Panc1 (cell line): ENCODE measurements around the gene DOCK3. TPM values are rescaled to one million over a fixed set of nuclear protein-coding genes. Genes with fewer than 3 reads are reported as not detected.

ENCODE experiments used
- ATAC-seq: fragments of 200-7000 bp; cut with Tn5 transposase; 2 replicates; pipeline ENCODE4 v1.9.1; 2020; ENCODE audit warnings: mild to moderate bottlenecking, moderate library complexity
- BruUV-seq: library from RNA; stranded (reverse); fragments of 400-500 nt; replicated peaks from 2 replicates; lab custom pipeline; 2021; lab: Mats Ljungman, UMichigan
- CTCF ChIA-PET: fragments of 300-600 bp; sonication (Branson Sonifier 250); formaldehyde crosslinking; loops from one replicate; lab custom pipeline; 2022; ENCODE audit warnings: antibody characterized with exemption; lab: Charles Lee
- POLR2A ChIA-PET: fragments of 300-600 bp; sonication (Branson Sonifier 250); formaldehyde crosslinking; loops from one replicate; lab custom pipeline; 2022; ENCODE audit warnings: antibody characterized with exemption; lab: Charles Lee
- DNase-seq: peaks from one replicate; pipeline ENCODE4 v3.0.0-alpha.2; 2010; ENCODE audit warnings: low read depth, low spot score
- H3K27ac ChIP-seq: 2 replicates; pipeline ENCODE4 v1.5.1; 2011; ENCODE audit warnings: mild to moderate bottlenecking, low read length, inconsistent platforms
- H3K27me3 ChIP-seq: fragments of 200-500 bp; sonication (Bioruptor generic); 2 replicates; pipeline ENCODE4 v1.6.0; 2014; ENCODE audit warnings: low read length, inconsistent platforms; ENCODE audit not compliant: control insufficient read depth, insufficient read depth
- H3K36me3 ChIP-seq: fragments of 200-500 bp; sonication (Bioruptor generic); 2 replicates; pipeline ENCODE4 v1.5.1; 2014; ENCODE audit warnings: inconsistent platforms, mild to moderate bottlenecking, low read length, moderate library complexity; ENCODE audit not compliant: control insufficient read depth, insufficient read depth
- H3K4me1 ChIP-seq: 2 replicates; pipeline ENCODE4 v1.5.1; 2011; ENCODE audit warnings: inconsistent platforms, mild to moderate bottlenecking, low read length, moderate library complexity; ENCODE audit not compliant: control insufficient read depth, insufficient read depth
- H3K4me3 ChIP-seq, 2 experiments: 2 replicates each; pipeline ENCODE4 v1.5.1; 2011 to 2012; ENCODE audit warnings: low read depth in 2 of 2, low read length in 2 of 2, mild to moderate bottlenecking in 2 of 2, inconsistent platforms in 1 of 2, moderate library complexity in 1 of 2
- H3K9me3 ChIP-seq: fragments of 200-500 bp; sonication (Bioruptor generic); 2 replicates; pipeline ENCODE4 v1.5.1; 2014; ENCODE audit warnings: low read depth, mild to moderate bottlenecking, inconsistent platforms, low read length, moderate library complexity; ENCODE audit not compliant: control insufficient read depth, insufficient read depth
- POLR2AphosphoS5 ChIP-seq: IDR thresholded peaks from 2 replicates; pipeline ENCODE4 v1.6.1; 2012; ENCODE audit warnings: mild to moderate bottlenecking, low read depth, low read length, moderate library complexity
- SIN3A ChIP-seq: IDR thresholded peaks from 2 replicates; pipeline ENCODE4 v1.6.1; 2012; ENCODE audit warnings: low read depth, mild to moderate bottlenecking, low read length, moderate library complexity, borderline replicate concordance; ENCODE audit not compliant: insufficient read depth
- TCF7L2 ChIP-seq: IDR thresholded peaks from 2 replicates; pipeline ENCODE4 v1.6.1; 2011; ENCODE audit warnings: mild to moderate bottlenecking, low read depth, low read length, inconsistent platforms
- in situ Hi-C: cut with HindIII; loops from 2 replicates; pipeline ENCODE4 v1.10.0; 2016; ENCODE audit warnings: low sequenced_read_pairs, low pct_unique_long_range_greater_than_20kb
- intact Hi-C: fragments of 100-400 bp; cut with micrococcal nuclease; formaldehyde crosslinking; loops from one replicate; pipeline ENCODE4 v1.10.0; 2022; ENCODE audit not compliant: unreplicated experiment
- total RNA-seq: library from RNA; stranded (reverse); gene quantifications from one replicate; pipeline ENCODE4 v1.2.1, GENCODE V29; 2021; ENCODE audit not compliant: unreplicated experiment
- TF ChIP-seq, protein P1 (sequence below): fragments of 450-650 bp; IDR thresholded peaks from 2 replicates; pipeline ENCODE4 v1.5.1; 2017; ENCODE audit warnings: mild to moderate bottlenecking
- TF ChIP-seq, protein P2 (sequence below), 2 experiments: IDR thresholded peaks; 2 replicates each; pipeline ENCODE4 v1.6.1; 2011 to 2012; ENCODE audit warnings: low read depth in 2 of 2, control low read depth in 1 of 2, low read length in 1 of 2, mild to moderate bottlenecking in 1 of 2, moderate library complexity in 1 of 2; ENCODE audit not compliant: insufficient read depth in 1 of 2

DOCK3 gene
- total RNA-seq, 1 experiment from 2014 or later: 0.21 TPM

DNA sequence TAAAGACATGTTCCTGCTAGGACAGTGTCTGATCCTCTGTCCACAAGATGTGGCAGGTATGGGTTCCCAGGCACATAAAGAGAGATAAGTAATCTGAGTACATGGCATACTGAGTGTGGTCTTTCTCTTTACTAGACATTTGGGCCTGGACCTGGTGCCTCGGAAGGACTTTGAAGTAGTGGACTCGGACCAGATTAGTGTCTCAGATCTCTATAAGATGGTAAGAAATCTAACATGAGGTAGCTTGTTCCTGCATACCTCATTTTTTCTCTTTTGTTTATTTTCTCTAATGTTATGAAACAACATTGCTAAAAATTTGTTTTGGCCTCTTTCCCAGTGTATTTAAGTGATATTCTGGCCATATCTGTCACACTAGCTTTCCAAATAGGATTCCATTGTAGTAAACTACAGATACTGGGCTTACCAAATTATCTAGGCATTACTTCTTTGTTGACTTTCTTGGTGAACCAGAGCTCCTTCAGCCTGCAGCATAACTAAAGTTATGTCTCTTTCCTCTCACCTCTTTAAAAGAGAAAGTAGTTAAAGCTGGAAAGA is 400.6 kb downstream of the DOCK3 start:
- no peak overlapping the region for H3K27ac ChIP-seq
- intact Hi-C loops (no loop called here), in situ Hi-C loops (no loop called here)
- no peaks in the 10 kb centered on the region for H3K36me3 ChIP-seq
- H3K27me3 ChIP-seq: no peaks in the 10 kb centered on the region; the same call in 1 of the 2 replicates
- ChIA-PET CTCF (no interaction called here), POLR2A (no interaction called here)
- no TSS peak for BruUV-seq
- DNase-seq (no peak), ATAC-seq (no peak)
- TF ChIP-seq, protein P1, sequence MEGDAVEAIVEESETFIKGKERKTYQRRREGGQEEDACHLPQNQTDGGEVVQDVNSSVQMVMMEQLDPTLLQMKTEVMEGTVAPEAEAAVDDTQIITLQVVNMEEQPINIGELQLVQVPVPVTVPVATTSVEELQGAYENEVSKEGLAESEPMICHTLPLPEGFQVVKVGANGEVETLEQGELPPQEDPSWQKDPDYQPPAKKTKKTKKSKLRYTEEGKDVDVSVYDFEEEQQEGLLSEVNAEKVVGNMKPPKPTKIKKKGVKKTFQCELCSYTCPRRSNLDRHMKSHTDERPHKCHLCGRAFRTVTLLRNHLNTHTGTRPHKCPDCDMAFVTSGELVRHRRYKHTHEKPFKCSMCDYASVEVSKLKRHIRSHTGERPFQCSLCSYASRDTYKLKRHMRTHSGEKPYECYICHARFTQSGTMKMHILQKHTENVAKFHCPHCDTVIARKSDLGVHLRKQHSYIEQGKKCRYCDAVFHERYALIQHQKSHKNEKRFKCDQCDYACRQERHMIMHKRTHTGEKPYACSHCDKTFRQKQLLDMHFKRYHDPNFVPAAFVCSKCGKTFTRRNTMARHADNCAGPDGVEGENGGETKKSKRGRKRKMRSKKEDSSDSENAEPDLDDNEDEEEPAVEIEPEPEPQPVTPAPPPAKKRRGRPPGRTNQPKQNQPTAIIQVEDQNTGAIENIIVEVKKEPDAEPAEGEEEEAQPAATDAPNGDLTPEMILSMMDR: no peak
- no peak for TF ChIP-seq TCF7L2
- no peak for TF ChIP-seq POLR2AphosphoS5
- TF ChIP-seq SIN3A: no peak
- TF ChIP-seq, protein P2, sequence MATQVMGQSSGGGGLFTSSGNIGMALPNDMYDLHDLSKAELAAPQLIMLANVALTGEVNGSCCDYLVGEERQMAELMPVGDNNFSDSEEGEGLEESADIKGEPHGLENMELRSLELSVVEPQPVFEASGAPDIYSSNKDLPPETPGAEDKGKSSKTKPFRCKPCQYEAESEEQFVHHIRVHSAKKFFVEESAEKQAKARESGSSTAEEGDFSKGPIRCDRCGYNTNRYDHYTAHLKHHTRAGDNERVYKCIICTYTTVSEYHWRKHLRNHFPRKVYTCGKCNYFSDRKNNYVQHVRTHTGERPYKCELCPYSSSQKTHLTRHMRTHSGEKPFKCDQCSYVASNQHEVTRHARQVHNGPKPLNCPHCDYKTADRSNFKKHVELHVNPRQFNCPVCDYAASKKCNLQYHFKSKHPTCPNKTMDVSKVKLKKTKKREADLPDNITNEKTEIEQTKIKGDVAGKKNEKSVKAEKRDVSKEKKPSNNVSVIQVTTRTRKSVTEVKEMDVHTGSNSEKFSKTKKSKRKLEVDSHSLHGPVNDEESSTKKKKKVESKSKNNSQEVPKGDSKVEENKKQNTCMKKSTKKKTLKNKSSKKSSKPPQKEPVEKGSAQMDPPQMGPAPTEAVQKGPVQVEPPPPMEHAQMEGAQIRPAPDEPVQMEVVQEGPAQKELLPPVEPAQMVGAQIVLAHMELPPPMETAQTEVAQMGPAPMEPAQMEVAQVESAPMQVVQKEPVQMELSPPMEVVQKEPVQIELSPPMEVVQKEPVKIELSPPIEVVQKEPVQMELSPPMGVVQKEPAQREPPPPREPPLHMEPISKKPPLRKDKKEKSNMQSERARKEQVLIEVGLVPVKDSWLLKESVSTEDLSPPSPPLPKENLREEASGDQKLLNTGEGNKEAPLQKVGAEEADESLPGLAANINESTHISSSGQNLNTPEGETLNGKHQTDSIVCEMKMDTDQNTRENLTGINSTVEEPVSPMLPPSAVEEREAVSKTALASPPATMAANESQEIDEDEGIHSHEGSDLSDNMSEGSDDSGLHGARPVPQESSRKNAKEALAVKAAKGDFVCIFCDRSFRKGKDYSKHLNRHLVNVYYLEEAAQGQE (IDR thresholded peaks at IDR 0.05; ENCODE audit: insufficient read depth in 1 of 2, low read depth in 2 of 2, low read length in 1 of 2): no peak
- H3K9me3 ChIP-seq: no peaks in the 10 kb centered on the region
- H3K4me3 ChIP-seq: no peak overlapping the region
- no peaks in the 10 kb centered on the region for H3K4me1 ChIP-seq

DNA sequence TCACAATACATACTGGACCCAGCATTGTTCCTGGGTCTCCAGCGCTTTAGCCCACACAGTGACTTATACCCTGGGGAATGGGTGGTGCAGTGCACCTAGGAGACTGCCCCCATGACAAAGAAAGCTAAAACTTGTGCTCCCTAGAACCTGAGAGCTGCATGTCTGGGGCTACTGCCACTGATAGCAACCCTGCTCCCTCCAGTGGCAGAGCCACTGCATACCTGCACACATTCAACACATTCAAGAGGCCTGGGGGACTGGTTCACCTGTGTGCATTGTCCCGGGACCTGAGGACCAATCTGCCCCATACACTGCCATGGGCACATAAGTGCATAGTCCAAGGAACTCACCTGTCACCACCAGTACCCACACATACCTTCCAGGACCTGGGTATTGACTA is 407.6 kb downstream of the DOCK3 start:
- no peak overlapping the region for H3K27ac ChIP-seq
- DNase-seq (no peak), ATAC-seq (no peak)
- no peaks in the 10 kb centered on the region for H3K27me3 ChIP-seq
- intact Hi-C loops (no loop called here), in situ Hi-C loops (no loop called here)
- POLR2A ChIA-PET: no interaction called here
- no peak overlapping the region for H3K4me3 ChIP-seq
- no peaks in the 10 kb centered on the region for H3K36me3 ChIP-seq
- no peak for TF ChIP-seq SIN3A
- no peak for TF ChIP-seq POLR2AphosphoS5
- no peak for TF ChIP-seq TCF7L2
- TF ChIP-seq, protein P2 (IDR thresholded peaks at IDR 0.05; ENCODE audit: insufficient read depth in 1 of 2, low read depth in 2 of 2, low read length in 1 of 2): no peak
- CTCF ChIA-PET: no interaction called here
- BruUV-seq: no TSS peak
- no peaks in the 10 kb centered on the region for H3K4me1 ChIP-seq
- H3K9me3 ChIP-seq: no peaks in the 10 kb centered on the region
